ENCODE measurements around the gene EIF2S3B.

Gene EIF2S3B

GRCh38 chr12:10554228-10554755 is 48.6 kb downstream of the EIF2S3B start:
- H3K9ac ChIP-seq (ENCODE audit: low read depth, low read length), result no peak overlapping the region
- peaks cover 16% of the 10 kb centered on the region for H3K4me1 ChIP-seq (ENCODE audit: control insufficient read depth, insufficient read depth, low read length)
- H3K27ac ChIP-seq (ENCODE audit: low read depth, low read length), result no peak overlapping the region
- no peaks in the 10 kb centered on the region for H3K36me3 ChIP-seq (ENCODE audit: control insufficient read depth, insufficient read depth, low read length)
- no peaks in the 10 kb centered on the region for H3K27me3 ChIP-seq (ENCODE audit: control insufficient read depth, insufficient read depth, low read length)
- H3K4me3 ChIP-seq (ENCODE audit: low read depth, low read length), result no peak overlapping the region
- H3K9me3 ChIP-seq (ENCODE audit: control insufficient read depth, insufficient read depth, low read length), result no peaks in the 10 kb centered on the region

DNA sequence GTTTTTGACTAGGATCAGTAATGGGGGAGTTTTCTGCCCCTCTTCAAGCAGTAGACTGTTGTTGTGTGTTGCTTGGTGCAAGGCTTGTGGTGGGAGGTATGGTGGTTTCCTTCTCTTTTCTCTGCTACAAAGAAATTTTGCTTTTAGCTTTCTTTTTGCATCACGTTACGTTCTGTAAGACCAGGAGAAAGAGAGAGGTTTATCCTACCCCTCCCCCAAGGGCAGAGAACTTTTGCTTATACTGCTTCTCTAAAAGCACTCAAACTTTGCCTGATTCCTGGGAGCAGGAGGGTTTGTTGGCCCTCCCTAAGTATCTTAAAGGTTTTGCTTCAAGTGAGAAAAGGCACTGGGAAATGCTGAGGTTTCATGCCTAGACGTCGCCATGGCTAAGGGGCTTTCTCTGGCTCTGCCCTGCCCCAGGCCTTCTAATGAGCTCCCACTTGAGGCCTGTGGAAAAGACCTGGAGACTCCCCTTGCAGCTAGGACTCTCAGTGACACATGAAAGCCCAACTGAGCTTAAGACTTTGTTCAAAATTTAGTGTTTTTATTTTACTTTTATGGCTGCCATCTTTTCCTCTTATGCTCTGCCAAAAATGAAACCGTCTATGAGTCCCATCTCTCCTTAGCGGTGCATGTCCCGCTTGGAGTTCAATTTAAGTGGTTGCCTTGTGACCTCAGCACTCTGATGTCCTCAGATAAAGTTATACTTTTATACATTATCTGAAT is 49.2 kb downstream of the EIF2S3B start:
- no peak overlapping the region for H3K27ac ChIP-seq (ENCODE audit: low read depth, low read length)

GRCh38 chr12:10557329-10557728 is 51.6 kb downstream of the EIF2S3B start:
- Histone ChIP-seq H3K27ac (ENCODE audit: low read depth, low read length) (peak overlapping the region; percentile 27), H3K4me1 (ENCODE audit: control insufficient read depth, insufficient read depth, low read length) (peaks cover 16% of the 10 kb centered on the region), H3K9ac (ENCODE audit: low read depth, low read length) (no peak overlapping the region), H3K4me3 (ENCODE audit: low read depth, low read length) (no peak overlapping the region), H3K27me3 (ENCODE audit: control insufficient read depth, insufficient read depth, low read length) (no peaks in the 10 kb centered on the region), H3K36me3 (ENCODE audit: control insufficient read depth, insufficient read depth, low read length) (no peaks in the 10 kb centered on the region), H3K9me3 (ENCODE audit: control insufficient read depth, insufficient read depth, low read length) (no peaks in the 10 kb centered on the region)

More for the DNA sequence above, 49.2 kb downstream of the EIF2S3B start:
- no peaks in the 10 kb centered on the region for H3K27me3 ChIP-seq (ENCODE audit: control insufficient read depth, insufficient read depth, low read length)
- peaks cover 16% of the 10 kb centered on the region for H3K4me1 ChIP-seq (ENCODE audit: control insufficient read depth, insufficient read depth, low read length)
- H3K9ac ChIP-seq (ENCODE audit: low read depth, low read length), result no peak overlapping the region
- H3K4me3 ChIP-seq (ENCODE audit: low read depth, low read length), result no peak overlapping the region
- no peaks in the 10 kb centered on the region for H3K9me3 ChIP-seq (ENCODE audit: control insufficient read depth, insufficient read depth, low read length)
- H3K36me3 ChIP-seq (ENCODE audit: control insufficient read depth, insufficient read depth, low read length), result no peaks in the 10 kb centered on the region

DNA sequence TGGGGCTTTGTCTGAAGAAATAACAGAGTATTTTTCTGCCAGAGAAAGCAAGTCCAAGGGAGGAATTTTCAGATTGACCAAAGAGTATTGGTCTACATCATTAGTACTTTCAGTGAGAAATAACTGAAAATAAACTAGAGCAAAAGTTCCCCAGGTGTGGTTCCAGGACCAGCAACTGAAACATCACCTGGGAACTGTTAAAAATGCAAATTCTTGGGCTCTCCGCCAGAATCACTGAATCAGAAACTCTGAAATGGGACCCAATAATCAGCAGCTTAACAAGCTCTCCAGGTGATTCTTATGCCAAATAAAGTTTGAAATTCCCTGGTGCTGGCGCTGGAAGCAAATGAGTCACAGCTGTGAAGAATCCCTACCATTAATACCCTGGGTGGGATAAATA is 52.1 kb downstream of the EIF2S3B start:
- H3K27ac ChIP-seq (ENCODE audit: low read depth, low read length), result peak overlapping the region; percentile 27
- H3K9ac ChIP-seq (ENCODE audit: low read depth, low read length), result no peak overlapping the region
- no peaks in the 10 kb centered on the region for H3K9me3 ChIP-seq (ENCODE audit: control insufficient read depth, insufficient read depth, low read length)
- H3K27me3 ChIP-seq (ENCODE audit: control insufficient read depth, insufficient read depth, low read length), result no peaks in the 10 kb centered on the region
- H3K4me3 ChIP-seq (ENCODE audit: low read depth, low read length), result no peak overlapping the region
- no peaks in the 10 kb centered on the region for H3K36me3 ChIP-seq (ENCODE audit: control insufficient read depth, insufficient read depth, low read length)
- H3K4me1 ChIP-seq (ENCODE audit: control insufficient read depth, insufficient read depth, low read length), result peaks cover 16% of the 10 kb centered on the region
